ENCODE data around the gene ERO1A.
"Not testable (repeated sequence)": the region's sequence is repeated elsewhere in the genome, so short reads cannot be mapped to it uniquely, and the experiment has no call there.

The ERO1A gene, protein sequence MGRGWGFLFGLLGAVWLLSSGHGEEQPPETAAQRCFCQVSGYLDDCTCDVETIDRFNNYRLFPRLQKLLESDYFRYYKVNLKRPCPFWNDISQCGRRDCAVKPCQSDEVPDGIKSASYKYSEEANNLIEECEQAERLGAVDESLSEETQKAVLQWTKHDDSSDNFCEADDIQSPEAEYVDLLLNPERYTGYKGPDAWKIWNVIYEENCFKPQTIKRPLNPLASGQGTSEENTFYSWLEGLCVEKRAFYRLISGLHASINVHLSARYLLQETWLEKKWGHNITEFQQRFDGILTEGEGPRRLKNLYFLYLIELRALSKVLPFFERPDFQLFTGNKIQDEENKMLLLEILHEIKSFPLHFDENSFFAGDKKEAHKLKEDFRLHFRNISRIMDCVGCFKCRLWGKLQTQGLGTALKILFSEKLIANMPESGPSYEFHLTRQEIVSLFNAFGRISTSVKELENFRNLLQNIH

DNA sequence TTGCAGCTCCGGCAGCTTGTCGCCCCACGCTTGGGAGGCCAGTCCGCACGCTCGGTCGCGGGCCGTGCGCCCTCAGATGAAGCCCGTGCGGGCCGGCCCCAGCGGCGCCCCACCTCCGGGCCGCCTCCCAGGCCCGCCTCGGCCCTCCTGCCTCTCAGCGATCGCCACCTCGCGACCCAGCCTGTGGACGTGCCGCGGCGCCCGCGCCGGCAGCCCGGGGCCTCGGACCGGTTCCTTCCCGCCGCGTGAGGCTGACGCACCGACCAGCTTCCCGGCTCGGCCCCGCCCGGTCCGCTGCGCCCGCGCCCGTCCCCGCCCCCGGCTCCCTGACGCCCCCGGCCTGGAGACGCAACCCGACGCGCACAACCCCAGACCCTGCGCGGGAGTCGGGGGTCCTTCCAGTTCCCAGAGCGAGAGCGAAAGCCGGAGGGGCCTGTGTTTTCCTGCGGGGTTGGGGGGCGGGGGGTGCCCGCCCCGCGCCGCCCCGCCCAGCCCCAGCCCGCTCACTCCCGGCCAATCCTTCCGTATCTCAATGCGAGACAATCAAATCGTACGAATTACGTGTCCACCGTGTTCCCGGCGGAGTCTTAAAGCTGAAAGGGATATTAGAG is at the start of gene ERO1A:
ERO1A (minus strand) TSS at position 78 of the 611 bp plus-strand sequence; CDS start at position 1, 77 bp downstream.
- DNase-seq (ENCODE audit: low spot score), result peak; percentile 43

DNA sequence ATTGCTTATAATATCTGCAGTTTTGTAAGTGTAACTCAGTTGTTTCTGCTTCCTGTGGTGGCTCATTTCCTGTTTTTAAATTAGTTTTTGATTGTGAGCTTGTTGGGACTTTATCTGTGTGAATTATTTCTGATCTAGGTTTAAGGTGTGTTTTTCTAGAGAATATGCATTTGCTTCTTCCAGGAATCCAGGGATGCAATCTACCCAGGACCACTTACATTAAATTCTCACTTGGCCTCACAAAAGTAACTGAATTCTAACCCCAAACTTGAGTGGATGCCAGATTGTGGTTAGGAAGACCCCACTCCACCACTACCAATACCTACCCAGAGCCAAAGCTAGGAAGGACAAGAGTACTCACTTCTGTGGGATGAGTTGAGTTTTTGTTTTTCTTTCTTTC is 46.5 kb upstream of the ERO1A start:
- no peak for DNase-seq (ENCODE audit: low spot score)

DNA sequence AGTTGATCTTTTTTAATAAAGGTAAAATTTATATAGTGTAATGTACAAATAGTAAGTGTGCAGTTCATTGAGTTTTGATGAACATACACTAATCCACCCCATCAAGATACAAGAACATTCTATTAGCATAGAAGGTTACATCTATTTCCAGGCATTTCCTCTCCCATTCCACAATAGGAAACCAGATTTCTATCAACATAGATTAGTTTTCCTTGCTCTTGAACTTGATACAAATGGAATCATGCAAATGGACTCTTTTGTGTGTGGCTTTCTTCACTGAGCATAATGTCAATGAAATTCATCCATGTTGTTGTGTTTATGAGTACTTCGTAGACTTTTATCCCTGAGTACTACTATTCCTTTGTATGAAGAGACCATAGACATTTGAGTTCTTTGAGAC is 45.4 kb upstream of the ERO1A start:
- DNase-seq (ENCODE audit: low spot score), result no peak

DNA sequence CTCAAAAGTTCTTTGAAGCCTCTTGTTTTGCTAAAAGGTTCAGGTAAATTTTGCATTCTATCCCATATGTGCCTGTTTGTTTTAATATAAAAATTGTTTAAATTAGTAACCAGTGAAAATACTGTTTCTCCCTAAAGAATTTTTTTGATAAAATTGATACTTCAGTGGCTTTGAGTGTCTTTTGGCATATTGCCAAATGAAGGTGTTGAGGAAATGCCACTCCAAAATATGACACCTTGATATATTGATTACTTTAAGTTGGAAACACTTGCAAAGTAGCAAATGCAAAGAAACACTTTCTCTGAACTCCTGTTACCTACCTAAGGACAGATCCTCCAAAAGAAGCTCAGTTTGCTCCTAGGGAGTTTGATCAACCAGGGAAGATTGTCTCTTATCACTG is 43.1 kb upstream of the ERO1A start:
- no peak for DNase-seq (ENCODE audit: low spot score)

DNA sequence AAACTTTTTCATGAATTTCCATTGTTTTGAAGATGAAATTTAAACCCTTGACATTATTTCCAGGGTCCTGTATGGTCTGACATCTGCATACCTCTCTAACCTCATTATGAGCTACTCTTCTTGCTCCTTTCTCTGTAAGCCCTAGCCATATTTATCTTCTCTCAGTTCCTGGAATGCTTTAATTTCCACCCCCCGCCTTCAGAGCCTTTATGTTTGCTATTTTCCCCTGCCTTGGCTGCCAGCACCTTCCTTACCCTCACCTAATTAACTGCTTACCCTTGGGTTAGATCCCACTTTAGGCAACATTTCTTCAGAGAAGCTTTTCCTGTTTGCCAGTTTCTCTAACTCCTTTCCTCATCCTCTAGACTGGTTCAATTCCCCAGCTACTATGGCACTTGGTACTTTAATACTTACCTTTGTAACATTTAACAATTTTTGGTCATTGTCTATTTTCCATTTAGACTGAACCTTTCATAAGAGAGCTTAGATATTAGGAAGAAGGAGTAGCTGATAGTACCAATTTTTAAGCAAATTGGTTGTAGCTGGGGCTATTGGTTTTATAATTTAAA is 40.6 kb upstream of the ERO1A start:
- no peak for DNase-seq (ENCODE audit: low spot score)

DNA sequence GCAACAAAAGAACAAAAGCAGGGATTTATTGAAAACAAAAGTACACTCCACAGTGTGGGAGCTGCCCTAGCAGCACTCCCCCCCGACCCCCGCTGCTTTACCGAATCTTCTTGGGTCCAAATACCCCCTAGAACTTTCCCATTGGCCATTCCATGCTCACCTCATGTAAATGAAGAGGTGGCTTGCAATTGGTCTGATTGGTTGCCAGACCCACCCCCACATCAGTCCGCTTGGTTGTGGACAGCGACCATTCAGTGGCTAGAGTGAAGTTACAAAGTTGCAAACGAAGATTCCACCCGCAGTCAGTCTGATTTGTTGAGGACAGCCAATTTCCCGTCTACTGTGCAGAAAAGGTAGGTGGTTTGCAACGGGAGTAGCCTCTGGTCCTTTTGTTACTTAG is 38.5 kb upstream of the ERO1A start:
- DNase-seq (ENCODE audit: low spot score), result no peak

DNA sequence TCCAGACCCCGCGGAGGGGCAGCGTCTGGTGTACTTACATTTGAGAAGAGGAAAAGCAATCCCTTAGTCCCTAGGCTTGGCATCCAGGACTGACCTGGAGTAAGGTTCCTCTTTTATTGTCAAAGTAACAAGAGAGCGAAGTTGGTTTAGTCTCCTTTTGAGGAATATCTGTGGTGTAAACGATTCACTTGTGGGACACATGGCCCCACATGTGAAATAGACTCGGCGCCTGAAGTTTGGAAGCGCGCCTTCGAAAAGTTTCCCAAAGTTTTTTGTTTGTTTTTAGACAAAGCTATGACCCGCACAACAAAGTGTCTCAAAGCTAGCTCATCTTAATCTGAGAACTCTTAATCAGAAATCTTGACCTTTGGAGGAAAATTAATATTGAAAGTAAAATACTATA is 35.4 kb upstream of the ERO1A start:
- no peak for DNase-seq (ENCODE audit: low spot score)

DNA sequence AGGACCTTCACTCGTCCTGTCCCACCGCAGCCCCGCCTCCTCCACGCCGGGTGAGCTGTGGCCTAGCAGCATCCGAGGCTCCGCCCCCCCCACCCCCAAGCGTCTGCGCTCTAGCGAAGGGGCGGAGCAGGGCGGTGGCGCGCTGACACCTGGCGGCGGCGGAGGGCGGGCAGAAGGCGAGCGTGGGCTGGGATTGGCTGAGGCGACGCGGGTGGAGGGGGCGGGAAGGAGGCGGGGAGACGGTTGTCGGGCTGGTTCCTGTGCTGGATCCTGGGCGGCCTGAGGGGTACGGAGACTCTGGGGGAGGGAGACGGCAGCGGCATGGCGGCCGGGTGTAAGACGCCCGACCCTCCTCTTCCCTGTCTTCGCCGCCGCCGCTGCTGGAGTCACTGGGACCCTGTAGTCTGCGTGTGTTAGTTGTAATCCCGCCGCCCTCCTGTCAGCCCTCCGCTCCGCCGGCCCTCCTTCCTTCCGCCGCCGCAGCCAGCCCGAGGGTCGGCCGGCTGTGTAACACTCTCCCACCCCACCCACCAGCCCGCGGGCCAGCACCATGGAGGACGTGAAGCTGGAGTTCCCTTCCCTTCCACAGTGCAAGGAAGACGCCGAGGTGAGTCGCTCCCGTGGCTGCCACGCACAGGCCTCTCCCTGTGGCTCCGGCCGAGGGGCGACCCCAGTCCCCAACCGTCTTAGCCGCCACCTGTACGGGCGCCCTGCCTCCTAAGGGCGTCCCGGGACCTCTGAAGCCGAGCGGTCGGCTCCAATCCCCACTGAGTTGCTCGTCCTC is 34.8 kb upstream of the ERO1A start, which contains the start of gene STYX:
STYX (plus strand) TSS at position 242 of the 784 bp plus-strand sequence; CDS start at position 551, 309 bp downstream.
- peak; percentile 74 for DNase-seq (ENCODE audit: low spot score)

DNA sequence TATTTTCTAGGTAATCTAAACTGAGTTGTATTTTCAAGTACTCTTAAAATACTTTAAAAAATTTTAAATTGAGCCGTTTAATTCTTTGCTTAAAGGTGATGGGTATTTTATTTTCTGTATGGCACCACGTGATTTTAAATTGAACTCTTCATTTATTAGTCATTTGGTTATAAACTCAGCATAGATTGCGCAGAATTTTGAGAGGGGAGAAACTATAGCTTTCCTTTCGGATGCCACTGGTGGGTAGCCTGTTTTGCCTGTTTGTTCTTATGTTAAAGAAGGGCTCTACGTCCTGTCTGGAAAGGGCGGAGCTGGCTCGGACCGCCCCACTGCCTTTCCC is 34.2 kb upstream of the ERO1A start:
- DNase-seq (ENCODE audit: low spot score), result no peak

DNA sequence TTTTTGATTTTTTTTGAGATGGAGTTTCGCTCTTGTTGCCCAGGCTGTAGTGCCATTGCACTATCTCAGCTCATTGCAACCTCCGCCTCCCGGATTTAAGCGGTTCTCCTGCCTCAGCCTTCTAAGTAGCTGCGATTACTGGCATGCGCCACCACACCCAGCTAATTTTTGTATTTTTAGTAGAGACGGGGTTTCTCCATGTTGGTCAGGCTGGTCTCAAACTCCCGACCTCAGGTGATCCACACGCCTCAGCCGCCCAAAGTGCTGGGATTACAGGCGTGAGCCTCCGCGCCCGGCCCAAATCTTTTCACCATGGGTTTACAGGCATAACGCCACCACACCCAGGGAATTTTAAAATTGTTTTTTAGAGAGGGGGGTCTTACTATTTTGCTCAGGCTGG is 33.7 kb upstream of the ERO1A start:
- DNase-seq (ENCODE audit: low spot score), result not testable (repeated sequence)

DNA sequence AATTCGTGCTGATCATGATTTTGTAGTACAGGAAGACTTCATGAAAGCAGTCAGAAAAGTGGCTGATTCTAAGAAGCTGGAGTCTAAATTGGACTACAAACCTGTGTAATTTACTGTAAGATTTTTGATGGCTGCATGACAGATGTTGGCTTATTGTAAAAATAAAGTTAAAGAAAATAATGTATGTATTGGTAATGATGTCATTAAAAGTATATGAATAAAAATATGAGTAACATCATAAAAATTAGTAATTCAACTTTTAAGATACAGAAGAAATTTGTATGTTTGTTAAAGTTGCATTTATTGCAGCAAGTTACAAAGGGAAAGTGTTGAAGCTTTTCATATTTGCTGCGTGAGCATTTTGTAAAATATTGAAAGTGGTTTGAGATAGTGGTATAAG is 32.2 kb upstream of the ERO1A start:
- not testable (repeated sequence) for DNase-seq (ENCODE audit: low spot score)

DNA sequence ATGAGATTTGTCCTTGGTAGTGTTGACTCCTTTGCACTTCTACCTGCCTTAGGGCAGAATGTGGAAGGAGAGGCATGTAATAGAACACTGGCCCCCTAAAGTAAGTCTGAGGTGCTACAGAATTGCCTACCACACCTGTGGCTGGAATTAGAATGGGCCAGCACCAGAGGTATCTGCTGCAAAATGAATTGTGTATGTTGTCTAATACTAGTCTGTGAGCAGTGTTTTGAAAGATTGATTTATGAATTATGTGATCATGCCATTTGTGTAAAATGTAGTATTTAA is 28.9 kb upstream of the ERO1A start:
- no peak for DNase-seq (ENCODE audit: low spot score)

DNA sequence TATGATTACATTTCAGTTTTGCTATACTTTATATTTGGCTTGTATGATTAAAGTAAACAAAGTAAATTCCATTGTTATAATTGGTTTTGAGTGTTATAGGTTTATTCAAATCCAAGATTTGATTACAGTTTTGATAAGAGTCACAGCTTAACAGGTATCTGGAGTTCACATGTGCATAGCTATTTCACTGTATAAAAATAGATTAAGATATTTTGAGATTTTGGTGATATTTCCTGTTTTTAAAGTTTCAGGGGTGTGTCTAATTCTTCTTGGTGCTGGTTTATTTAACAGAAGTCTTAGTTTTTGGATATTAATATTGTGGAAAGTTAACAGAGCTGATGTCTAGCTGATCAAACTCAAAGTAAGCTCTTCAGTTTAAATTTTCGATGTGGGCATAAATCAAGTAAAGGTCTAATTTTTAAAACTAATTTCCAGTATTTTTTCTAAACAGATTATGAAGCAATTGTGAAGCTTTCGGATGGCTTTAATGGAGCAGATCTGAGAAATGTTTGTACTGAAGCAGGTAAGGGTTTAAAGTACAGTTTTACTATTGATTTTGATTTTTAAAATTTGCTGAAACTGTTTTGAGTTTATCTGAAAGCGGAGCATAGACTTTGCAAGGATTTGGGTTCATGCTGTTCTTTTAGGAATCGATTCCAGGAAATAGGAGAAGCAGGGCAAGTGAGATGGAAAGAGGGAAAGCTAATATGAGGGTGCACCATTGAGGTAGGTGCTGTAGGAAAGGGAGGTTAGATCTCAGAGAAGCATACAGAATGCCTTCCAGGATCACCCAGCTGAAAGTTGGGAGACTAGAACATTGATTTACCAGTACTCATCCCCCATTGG is 28.4 kb upstream of the ERO1A start:
- no peak for DNase-seq (ENCODE audit: low spot score)

DNA sequence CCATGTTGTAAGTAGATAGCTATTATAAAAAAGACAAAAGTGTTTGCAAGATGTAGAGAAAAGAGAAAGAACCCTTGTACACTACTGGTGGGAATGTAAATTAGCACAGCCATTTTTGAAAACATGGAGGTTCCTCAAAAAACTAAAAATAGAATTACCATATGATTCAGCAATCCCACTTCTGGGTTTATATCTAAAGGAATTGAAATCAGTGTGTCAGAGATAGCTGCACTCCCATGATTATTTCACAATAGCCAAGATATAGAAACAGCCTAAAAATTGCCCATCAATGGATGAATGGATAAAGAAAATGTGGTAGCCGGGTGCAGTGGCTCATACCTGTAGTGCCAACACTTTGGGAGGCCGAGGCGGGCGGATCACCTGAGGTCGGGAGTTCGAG is 20.8 kb upstream of the ERO1A start:
- no peak for DNase-seq (ENCODE audit: low spot score)

DNA sequence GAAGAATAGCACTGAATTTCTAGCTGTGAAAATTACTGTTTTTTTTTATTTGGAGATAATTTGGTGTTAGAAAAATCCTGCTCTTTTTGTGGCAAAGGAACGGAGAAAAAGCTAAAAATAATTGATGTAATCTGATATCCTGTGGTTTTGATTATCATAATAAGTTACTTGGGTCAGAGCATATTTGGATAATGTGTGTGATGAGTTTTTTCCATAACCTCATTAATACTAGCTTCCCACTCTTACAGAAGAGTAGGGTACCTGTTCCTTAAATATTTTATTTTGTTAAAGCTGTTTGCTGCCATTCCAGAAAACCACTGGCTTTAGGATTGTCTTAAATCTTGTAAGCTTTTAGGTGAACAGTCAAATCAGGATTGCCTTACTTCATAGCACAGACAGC is 16.3 kb upstream of the ERO1A start:
- no peak for DNase-seq (ENCODE audit: low spot score)

DNA sequence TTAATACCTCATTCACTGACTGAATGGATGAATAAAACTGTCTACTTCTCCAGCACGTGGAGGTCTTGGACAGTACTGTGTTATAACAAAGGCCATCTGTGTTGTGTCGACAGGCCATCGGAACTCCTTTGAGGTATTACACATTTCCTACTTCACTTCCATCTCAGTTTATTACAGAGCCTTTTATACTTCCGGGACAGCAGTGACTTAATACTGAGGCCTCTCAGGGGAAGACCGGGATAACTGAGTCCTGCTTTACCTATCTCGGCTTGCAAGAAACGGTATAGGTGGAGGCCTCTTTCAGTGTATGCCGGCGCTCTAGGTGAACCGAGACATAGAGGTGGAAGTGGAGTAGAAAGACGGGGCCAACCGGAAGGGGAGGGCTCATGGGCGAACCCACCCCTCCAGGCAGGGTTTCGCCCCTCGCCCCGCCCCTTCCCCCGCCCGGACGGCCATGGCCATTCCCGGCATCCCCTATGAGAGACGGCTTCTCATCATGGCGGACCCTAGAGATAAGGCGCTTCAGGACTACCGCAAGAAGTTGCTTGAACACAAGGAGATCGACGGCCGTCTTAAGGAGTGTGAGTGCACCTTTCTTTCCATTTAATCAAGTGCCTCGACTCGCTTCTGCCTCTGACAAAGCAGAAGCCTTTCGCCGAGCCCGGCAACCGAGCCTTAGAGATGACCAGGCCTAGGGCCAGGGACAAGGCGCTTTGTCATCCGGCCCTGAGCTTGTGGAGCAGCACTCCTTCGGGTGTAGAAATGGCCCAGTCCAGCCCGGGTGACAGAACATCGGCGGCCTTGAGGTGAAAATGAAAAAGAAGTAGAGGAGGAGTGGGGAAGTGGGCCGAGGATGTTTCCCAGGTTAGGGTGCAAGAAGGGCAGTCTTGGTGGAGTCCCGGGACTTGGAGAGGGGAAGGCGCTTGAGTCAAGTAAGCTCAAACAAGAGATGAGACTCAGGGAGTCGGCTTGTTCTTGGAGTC is 11.7 kb upstream of the ERO1A start, which contains the start of gene PSMC6:
PSMC6 (plus strand) TSS at position 477 of the 983 bp plus-strand sequence; CDS start at position 497, 20 bp downstream.
- peak; percentile 64 for DNase-seq (ENCODE audit: low spot score)

DNA sequence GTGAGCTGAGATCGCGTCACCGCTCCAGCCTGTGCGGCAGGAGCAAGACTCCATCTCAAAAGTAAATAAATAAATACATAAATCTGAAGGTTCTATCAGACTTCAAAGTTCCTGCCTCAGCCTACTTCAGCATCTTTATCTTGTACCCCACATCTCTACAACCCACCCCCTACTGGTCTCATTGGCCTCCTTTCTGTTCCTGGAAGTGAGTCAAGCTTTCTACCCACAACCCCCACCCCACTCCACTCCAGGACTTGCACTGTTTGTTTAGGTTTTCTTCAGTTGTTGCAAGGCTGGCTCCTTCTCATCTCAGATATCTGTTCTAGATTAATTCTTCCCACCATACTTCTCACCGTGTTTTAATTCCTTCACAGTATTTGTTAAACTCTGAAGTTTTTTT is 10.9 kb upstream of the ERO1A start:
- no peak for DNase-seq (ENCODE audit: low spot score)

DNA sequence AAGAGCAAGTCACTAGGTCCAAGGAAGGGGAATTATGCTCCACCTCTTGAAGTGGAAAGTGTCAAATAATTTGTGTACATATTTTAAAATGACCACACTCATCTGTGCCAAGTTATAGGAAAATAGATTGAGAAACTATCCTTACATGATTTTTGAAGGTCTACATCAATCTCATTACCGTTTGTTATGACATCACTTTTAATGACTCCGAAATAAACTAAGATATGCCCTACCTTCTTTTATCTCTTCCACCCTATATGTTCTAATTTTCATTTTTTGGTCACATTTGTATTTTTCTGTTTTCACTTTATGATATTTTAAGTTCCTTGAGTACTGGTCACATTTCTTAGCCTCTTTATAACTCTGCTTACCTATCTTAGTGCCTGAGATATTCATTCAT is 8.3 kb upstream of the ERO1A start:
- DNase-seq (ENCODE audit: low spot score), result no peak

DNA sequence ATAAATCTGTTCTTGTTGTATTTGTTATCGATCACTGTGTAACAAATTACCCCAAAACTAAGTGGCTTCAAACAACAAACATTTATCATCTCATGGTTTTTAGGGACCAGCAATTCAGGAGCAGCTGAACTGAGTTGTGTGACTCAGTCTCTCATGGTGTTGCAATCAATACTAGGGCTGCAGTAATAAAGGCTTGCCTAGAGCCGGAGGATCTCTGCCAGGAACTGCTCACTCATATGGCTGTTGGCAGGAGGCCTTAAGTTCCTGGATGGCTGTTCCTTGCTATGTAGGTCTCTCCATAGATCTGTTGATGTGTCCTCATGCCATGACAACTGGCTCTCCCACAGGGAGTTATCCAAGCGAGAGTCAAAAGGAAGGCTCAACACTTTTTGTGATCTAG is 7.9 kb upstream of the ERO1A start:
- DNase-seq (ENCODE audit: low spot score), result no peak

DNA sequence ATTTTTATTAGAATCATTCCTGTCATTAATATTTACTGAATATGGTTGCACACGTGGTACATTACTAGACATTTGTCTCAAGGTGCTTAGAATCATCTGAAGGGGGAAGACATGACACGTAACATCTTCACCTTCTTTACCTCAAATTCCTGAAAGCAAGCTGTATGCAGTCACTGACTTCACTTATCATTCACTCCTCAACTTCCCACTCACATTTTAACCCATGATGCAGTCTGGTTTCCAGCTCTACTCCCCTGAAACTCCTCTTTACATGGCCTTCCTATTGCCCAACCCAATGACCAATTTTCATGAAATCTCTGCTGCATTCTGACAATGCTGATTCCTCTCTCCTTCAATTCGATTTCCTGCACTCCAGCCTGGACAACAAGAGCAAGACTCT is 5.9 kb upstream of the ERO1A start:
- DNase-seq (ENCODE audit: low spot score), result no peak
